GM12878 (cell line): ENCODE measurements around the gene POU2F1. TPM values are rescaled to one million over a fixed set of nuclear protein-coding genes. Genes with fewer than 3 reads are reported as not detected.

Experiments
- CBX3 ChIP-seq: fragments of 200-600 bp; sonication (generic); IDR thresholded peaks from 2 replicates; pipeline ENCODE4 v1.6.1; 2016; ENCODE audit warnings: low read depth, borderline replicate concordance
- CEBPB ChIP-seq, 2 experiments: fragments of 150-350 bp in 1 of 2; IDR thresholded peaks; 2 replicates each; pipeline ENCODE4 v1.6.1; 2012 to 2014; ENCODE audit warnings: low read depth in 2 of 2, low read length in 2 of 2, borderline replicate concordance in 1 of 2, inconsistent platforms in 1 of 2
- ETV6 ChIP-seq, 2 experiments: fragments of 450-650 bp in 1 of 2; IDR thresholded peaks in 1 of 2; conservative IDR thresholded peaks in 1 of 2; 2 replicates each; pipeline ENCODE4 v1.6.1; 2014; ENCODE audit warnings: antibody characterized with exemption in 1 of 2, borderline replicate concordance in 1 of 2, low read depth in 1 of 2, mild to moderate bottlenecking in 1 of 2, moderate library complexity in 1 of 2
- IKZF2 ChIP-seq, 2 experiments: fragments of 450-650 bp; IDR thresholded peaks; 2 replicates each; pipeline ENCODE4 v1.6.1; 2017; ENCODE audit warnings: mild to moderate bottlenecking in 2 of 2, moderate library complexity in 2 of 2
- MLLT1 ChIP-seq: fragments of 450-650 bp; IDR thresholded peaks from 2 replicates; pipeline ENCODE4 v1.6.1; 2016; ENCODE audit warnings: mild to moderate bottlenecking
- NFYB ChIP-seq: IDR thresholded peaks from 2 replicates; pipeline ENCODE4 v1.6.1; 2011; ENCODE audit warnings: low read depth, mild to moderate bottlenecking, low read length, improper control_type of control experiment, moderate library complexity; ENCODE audit not compliant: insufficient read depth
- RBBP5 ChIP-seq: fragments of 200-600 bp; sonication (generic); conservative IDR thresholded peaks from 2 replicates; pipeline ENCODE4 v1.6.1; 2016
- TBL1XR1 ChIP-seq: IDR thresholded peaks from 2 replicates; pipeline ENCODE4 v1.6.1; 2012; ENCODE audit warnings: low read depth, low read length, improper control_type of control experiment
- TCF7 ChIP-seq: IDR thresholded peaks from 2 replicates; pipeline ENCODE4 v1.6.1; 2014; ENCODE audit warnings: antibody characterized with exemption, borderline replicate concordance
- ZNF687 ChIP-seq: fragments of 450-650 bp; IDR thresholded peaks from 2 replicates; pipeline ENCODE4 v1.6.1; 2017; ENCODE audit warnings: mild to moderate bottlenecking, moderate library complexity
- polyA plus RNA-seq, 11 experiments: library from polyadenylated mRNA; depleted of rRNA in 4 of 11; unstranded in 6 of 11; stranded (reverse) in 5 of 11; fragments of >200 nt; fragmentation: Nextera tagmentation in 4 of 11; fragmentation: Illumina TruSeq in 1 of 11; extraction: Ambion mirVana in 4 of 11; extraction: Trizol in 1 of 11; gene quantifications; 1 replicate in 1 of 11; 2 replicates in 10 of 11; pipeline versions ENCODE4 v1.2.1 to v1.2.3, GENCODE V29; 2011 to 2016; ENCODE audit warnings: inconsistent platforms in 2 of 11, missing spikeins in 2 of 11, low read depth in 1 of 11
- total RNA-seq, 4 experiments: library from RNA; depleted of rRNA in 3 of 4; stranded (reverse); fragments of >200 nt in 3 of 4; fragmentation: Illumina TruSeq in 1 of 4; extraction: Trizol in 1 of 4; gene quantifications; 2 replicates each; pipeline versions ENCODE4 v1.2.1 to v1.2.3, GENCODE V29; 2013 to 2021
- TF ChIP-seq, protein P1 (sequence below): fragments of 450-650 bp; conservative IDR thresholded peaks from 2 replicates; pipeline ENCODE4 v1.6.1; 2017; ENCODE audit warnings: mild to moderate bottlenecking, moderate library complexity
- TF ChIP-seq, protein P2 (sequence below): IDR thresholded peaks from 2 replicates; pipeline ENCODE4 v1.6.1; 2012; ENCODE audit warnings: mild to moderate bottlenecking, low read depth, low read length
- TF ChIP-seq, protein P3 (sequence below): fragments of 450-650 bp; IDR thresholded peaks from 2 replicates; pipeline ENCODE4 v1.6.1; 2016; ENCODE audit warnings: mild to moderate bottlenecking

Gene POU2F1
- total and polyA plus RNA-seq, 10 of the 15 experiments (the other 5 are each of a cell fraction or from before 2014, with no cell fraction given): 2.5 to 21.7 (median 12.5) TPM

GRCh38 chr1:167276969-167277368, 56.3 kb downstream of the POU2F1 start (continued):
- peak; percentile 78; the same call in 1 of the 2 replicates for TF ChIP-seq MLLT1
- no peak for TF ChIP-seq ETV6 (conservative IDR thresholded peaks at IDR 0.05 in 1 of 2, IDR thresholded peaks at IDR 0.05 in 1 of 2; ENCODE audit: borderline replicate concordance in 1 of 2, low read depth in 1 of 2)
- TF ChIP-seq, protein P1, sequence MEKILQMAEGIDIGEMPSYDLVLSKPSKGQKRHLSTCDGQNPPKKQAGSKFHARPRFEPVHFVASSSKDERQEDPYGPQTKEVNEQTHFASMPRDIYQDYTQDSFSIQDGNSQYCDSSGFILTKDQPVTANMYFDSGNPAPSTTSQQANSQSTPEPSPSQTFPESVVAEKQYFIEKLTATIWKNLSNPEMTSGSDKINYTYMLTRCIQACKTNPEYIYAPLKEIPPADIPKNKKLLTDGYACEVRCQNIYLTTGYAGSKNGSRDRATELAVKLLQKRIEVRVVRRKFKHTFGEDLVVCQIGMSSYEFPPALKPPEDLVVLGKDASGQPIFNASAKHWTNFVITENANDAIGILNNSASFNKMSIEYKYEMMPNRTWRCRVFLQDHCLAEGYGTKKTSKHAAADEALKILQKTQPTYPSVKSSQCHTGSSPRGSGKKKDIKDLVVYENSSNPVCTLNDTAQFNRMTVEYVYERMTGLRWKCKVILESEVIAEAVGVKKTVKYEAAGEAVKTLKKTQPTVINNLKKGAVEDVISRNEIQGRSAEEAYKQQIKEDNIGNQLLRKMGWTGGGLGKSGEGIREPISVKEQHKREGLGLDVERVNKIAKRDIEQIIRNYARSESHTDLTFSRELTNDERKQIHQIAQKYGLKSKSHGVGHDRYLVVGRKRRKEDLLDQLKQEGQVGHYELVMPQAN: no peak
- TF ChIP-seq ZNF687: no peak
- TF ChIP-seq TBL1XR1: no peak
- TF ChIP-seq, protein P2, sequence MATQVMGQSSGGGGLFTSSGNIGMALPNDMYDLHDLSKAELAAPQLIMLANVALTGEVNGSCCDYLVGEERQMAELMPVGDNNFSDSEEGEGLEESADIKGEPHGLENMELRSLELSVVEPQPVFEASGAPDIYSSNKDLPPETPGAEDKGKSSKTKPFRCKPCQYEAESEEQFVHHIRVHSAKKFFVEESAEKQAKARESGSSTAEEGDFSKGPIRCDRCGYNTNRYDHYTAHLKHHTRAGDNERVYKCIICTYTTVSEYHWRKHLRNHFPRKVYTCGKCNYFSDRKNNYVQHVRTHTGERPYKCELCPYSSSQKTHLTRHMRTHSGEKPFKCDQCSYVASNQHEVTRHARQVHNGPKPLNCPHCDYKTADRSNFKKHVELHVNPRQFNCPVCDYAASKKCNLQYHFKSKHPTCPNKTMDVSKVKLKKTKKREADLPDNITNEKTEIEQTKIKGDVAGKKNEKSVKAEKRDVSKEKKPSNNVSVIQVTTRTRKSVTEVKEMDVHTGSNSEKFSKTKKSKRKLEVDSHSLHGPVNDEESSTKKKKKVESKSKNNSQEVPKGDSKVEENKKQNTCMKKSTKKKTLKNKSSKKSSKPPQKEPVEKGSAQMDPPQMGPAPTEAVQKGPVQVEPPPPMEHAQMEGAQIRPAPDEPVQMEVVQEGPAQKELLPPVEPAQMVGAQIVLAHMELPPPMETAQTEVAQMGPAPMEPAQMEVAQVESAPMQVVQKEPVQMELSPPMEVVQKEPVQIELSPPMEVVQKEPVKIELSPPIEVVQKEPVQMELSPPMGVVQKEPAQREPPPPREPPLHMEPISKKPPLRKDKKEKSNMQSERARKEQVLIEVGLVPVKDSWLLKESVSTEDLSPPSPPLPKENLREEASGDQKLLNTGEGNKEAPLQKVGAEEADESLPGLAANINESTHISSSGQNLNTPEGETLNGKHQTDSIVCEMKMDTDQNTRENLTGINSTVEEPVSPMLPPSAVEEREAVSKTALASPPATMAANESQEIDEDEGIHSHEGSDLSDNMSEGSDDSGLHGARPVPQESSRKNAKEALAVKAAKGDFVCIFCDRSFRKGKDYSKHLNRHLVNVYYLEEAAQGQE: no peak
- TF ChIP-seq CBX3: no peak
- TF ChIP-seq, protein P3, sequence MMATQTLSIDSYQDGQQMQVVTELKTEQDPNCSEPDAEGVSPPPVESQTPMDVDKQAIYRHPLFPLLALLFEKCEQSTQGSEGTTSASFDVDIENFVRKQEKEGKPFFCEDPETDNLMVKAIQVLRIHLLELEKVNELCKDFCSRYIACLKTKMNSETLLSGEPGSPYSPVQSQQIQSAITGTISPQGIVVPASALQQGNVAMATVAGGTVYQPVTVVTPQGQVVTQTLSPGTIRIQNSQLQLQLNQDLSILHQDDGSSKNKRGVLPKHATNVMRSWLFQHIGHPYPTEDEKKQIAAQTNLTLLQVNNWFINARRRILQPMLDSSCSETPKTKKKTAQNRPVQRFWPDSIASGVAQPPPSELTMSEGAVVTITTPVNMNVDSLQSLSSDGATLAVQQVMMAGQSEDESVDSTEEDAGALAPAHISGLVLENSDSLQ: 0 out of 2 replicates have a peak, but pooled peaks have one; percentile 7
- TF ChIP-seq RBBP5: no peak
- TF ChIP-seq IKZF2 (IDR thresholded peaks at IDR 0.05): peak; percentile 94 to 95
- TF ChIP-seq NFYB: no peak
- TF ChIP-seq CEBPB (IDR thresholded peaks at IDR 0.05; ENCODE audit: borderline replicate concordance in 1 of 2, low read depth in 2 of 2, low read length in 2 of 2): no peak
- TF ChIP-seq TCF7: no peak
